SU-DHL-6 (cell line): ENCODE measurements around the gene RAB6B.

Source experiments
- H2AFZ ChIP-seq: fragments of 200-600 bp; sonication (generic); 2 replicates; pipeline ENCODE4 v1.6.1; 2014; ENCODE audit warnings: low read depth, mild to moderate bottlenecking, moderate library complexity, mixed read lengths, antibody characterized with exemption, low read length; ENCODE audit not compliant: severe bottlenecking
- H3F3A ChIP-seq: fragments of 200-600 bp; shearing (Covaris generic); 2 replicates; pipeline ENCODE4 v1.6.0; 2016; ENCODE audit warnings: antibody characterized with exemption, mild to moderate bottlenecking; ENCODE audit not compliant: insufficient read depth
- H3K27ac ChIP-seq: fragments of 200-600 bp; sonication (generic); 2 replicates; pipeline ENCODE4 v1.5.1; 2016; ENCODE audit warnings: low read depth, mild to moderate bottlenecking, low read length, moderate library complexity, mixed read lengths
- H3K27me3 ChIP-seq: fragments of 200-600 bp; sonication (generic), shearing (Covaris generic); 2 replicates; pipeline ENCODE4 v1.6.0; 2014; ENCODE audit warnings: mild to moderate bottlenecking, low read length
- H3K36me3 ChIP-seq: fragments of 200-600 bp; sonication (generic); 2 replicates; pipeline ENCODE4 v1.6.1; 2014; ENCODE audit warnings: mild to moderate bottlenecking, low read length, mixed read lengths
- H3K4me2 ChIP-seq: fragments of 300-600, 200-600 bp; shearing (Covaris generic), sonication (generic); 2 replicates; pipeline ENCODE4 v1.6.0; 2014; ENCODE audit warnings: low read length, low read depth, mild to moderate bottlenecking; ENCODE audit not compliant: poor library complexity, severe bottlenecking
- H3K4me3 ChIP-seq: fragments of 200-600 bp; sonication (generic); 2 replicates; pipeline ENCODE4 v1.5.1; 2014; ENCODE audit warnings: antibody characterized with exemption, low read length, mild to moderate bottlenecking, mixed read lengths; ENCODE audit not compliant: insufficient read depth, poor library complexity, severe bottlenecking
- H3K79me2 ChIP-seq: fragments of 200-600 bp; sonication (generic); 2 replicates; pipeline ENCODE4 v1.6.1; 2014; ENCODE audit warnings: mild to moderate bottlenecking, low read length, moderate library complexity; ENCODE audit not compliant: insufficient read depth
- H3K9ac ChIP-seq: fragments of 200-600 bp; sonication (generic); 2 replicates; pipeline ENCODE4 v1.7.0; 2014; ENCODE audit warnings: mild to moderate bottlenecking, low read length
- H3K9me2 ChIP-seq: fragments of 200-600 bp; sonication (generic); replicated peaks from 2 replicates; pipeline ENCODE4 v1.6.1; 2014; ENCODE audit warnings: low read length; ENCODE audit not compliant: insufficient read depth
- H3K9me3 ChIP-seq: fragments of 200-600 bp; sonication (generic); 2 replicates; pipeline ENCODE4 v1.6.1; 2014; ENCODE audit warnings: low read length, mixed read lengths; ENCODE audit not compliant: insufficient read depth
- H4K20me1 ChIP-seq: fragments of 200-600 bp; sonication (generic); 2 replicates; pipeline ENCODE4 v1.6.1; 2014; ENCODE audit warnings: low read depth, mild to moderate bottlenecking, antibody characterized with exemption, low read length, moderate library complexity, mixed read lengths
- EZH2phosphoT487 ChIP-seq: fragments of 200-600 bp; sonication (generic), shearing (Covaris generic); conservative IDR thresholded peaks from 2 replicates; pipeline ENCODE4 v1.6.1; 2018; ENCODE audit warnings: mild to moderate bottlenecking, antibody characterized with exemption, low read length, moderate library complexity, mixed read lengths
- TF ChIP-seq, protein P1 (sequence below): fragments of 200-600 bp; sonication (generic); IDR thresholded peaks from one replicate; pipeline ENCODE4 v1.5.1; 2017; ENCODE audit warnings: antibody characterized with exemption, mild to moderate bottlenecking, low read length, moderate library complexity; ENCODE audit not compliant: insufficient read depth, poor library complexity, severe bottlenecking

RAB6B gene

DNA sequence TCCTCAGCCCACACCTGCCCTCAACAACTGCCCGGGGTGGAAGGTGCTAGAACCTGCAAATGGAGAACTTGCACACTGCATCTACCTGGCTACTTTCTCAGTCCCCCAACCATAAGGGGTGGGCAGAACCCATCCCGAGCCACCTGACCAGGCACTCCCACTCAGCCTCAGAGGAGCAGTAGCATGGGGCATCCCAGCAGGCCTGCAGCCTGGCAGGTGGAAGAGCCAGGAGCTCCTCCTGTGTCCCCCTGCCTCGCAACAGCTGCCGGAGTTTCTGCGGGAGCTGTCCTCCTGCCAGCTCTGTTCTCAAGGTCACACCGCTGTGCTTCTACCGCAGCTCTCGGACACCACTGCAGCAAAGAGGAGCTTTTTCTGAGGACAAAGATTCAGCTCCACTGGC, 27.5 kb downstream of the RAB6B start:
- Histone ChIP-seq H3K4me2 (no peak overlapping the region), H2AFZ (no peak overlapping the region), H3K36me3 (no peaks in the 10 kb centered on the region), H4K20me1 (no peaks in the 10 kb centered on the region), H3K27me3 (no peaks in the 10 kb centered on the region), H3K9me3 (no peaks in the 10 kb centered on the region), H3K9ac (no peak overlapping the region), H3F3A (no peaks in the 10 kb centered on the region), H3K79me2 (no peaks in the 10 kb centered on the region), H3K27ac (no peak overlapping the region), H3K9me2 (no peaks in the 10 kb centered on the region), H3K4me3 (no peak overlapping the region)
- TF ChIP-seq, protein P1, sequence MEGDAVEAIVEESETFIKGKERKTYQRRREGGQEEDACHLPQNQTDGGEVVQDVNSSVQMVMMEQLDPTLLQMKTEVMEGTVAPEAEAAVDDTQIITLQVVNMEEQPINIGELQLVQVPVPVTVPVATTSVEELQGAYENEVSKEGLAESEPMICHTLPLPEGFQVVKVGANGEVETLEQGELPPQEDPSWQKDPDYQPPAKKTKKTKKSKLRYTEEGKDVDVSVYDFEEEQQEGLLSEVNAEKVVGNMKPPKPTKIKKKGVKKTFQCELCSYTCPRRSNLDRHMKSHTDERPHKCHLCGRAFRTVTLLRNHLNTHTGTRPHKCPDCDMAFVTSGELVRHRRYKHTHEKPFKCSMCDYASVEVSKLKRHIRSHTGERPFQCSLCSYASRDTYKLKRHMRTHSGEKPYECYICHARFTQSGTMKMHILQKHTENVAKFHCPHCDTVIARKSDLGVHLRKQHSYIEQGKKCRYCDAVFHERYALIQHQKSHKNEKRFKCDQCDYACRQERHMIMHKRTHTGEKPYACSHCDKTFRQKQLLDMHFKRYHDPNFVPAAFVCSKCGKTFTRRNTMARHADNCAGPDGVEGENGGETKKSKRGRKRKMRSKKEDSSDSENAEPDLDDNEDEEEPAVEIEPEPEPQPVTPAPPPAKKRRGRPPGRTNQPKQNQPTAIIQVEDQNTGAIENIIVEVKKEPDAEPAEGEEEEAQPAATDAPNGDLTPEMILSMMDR = no peak
- TF ChIP-seq EZH2phosphoT487 = no peak

DNA sequence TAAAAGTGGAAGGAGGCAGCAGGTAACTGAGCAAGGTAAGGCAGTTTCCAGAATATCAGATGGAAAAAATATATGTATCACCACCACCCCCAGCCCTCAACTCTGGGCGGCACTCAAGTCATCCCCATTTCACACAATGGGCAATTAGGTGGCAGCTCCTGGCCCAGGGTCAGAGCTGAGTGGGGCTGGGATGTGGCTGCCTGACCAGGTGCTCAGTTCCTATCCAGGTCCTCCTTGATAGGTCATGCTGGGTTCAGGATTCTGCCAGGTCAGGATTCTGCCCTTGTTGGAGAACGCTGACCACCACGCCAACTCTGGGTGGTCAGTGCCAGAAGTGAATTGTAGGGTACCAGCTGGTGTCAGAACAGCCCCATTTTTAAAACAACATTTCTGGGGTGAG, 29.5 kb downstream of the RAB6B start:
- TF ChIP-seq EZH2phosphoT487 = no peak
- TF ChIP-seq, protein P1 = no peak
- no peaks in the 10 kb centered on the region for H3K9me2 ChIP-seq
- no peak overlapping the region for H2AFZ ChIP-seq
- H3K4me2 ChIP-seq = no peak overlapping the region
- no peaks in the 10 kb centered on the region for H3K27me3 ChIP-seq
- no peaks in the 10 kb centered on the region for H3K9me3 ChIP-seq
- H3K4me3 ChIP-seq = no peak overlapping the region
- H4K20me1 ChIP-seq = no peaks in the 10 kb centered on the region
- no peak overlapping the region for H3K27ac ChIP-seq
- no peaks in the 10 kb centered on the region for H3K79me2 ChIP-seq
- H3F3A ChIP-seq = no peaks in the 10 kb centered on the region
- H3K36me3 ChIP-seq = no peaks in the 10 kb centered on the region
- no peak overlapping the region for H3K9ac ChIP-seq

DNA sequence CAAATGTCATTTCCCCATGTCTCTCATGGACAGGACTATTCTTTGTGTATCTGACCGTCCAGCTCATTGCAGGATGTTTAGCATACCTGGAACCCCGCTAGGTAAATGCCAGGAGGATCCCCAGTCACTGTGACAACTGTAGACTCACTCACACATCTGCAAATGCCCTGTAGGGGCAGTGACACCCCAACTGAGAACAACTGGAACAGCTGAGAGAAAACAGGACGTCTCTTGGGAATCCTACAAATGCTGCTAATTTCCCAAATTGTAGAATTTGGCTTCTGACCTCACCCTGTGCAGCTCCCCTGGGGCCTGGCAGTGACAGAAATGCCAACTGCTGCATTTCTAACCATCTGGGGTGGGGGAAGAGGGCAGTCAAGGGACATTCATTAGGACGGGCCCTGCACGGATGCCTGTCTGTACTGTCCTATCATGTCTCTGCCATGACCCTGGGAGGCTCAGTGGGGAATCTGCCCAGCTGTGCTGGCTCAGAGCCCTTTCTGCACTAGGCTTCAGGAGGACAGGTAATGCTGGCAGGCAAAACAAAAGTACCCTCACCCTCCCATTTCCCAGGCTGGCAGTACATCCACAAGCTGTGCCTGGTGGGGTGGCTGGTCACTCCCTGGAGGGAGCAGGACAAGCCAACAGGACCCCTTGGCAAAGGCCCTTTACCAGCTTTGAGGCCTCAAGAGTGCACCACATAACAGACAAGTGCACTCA, 30.4 kb downstream of the RAB6B start:
- no peaks in the 10 kb centered on the region for H3F3A ChIP-seq
- no peaks in the 10 kb centered on the region for H3K27me3 ChIP-seq
- no peaks in the 10 kb centered on the region for H3K79me2 ChIP-seq
- H2AFZ ChIP-seq = no peak overlapping the region
- H3K9me2 ChIP-seq = no peaks in the 10 kb centered on the region
- no peak overlapping the region for H3K27ac ChIP-seq
- H3K4me3 ChIP-seq = no peak overlapping the region
- no peaks in the 10 kb centered on the region for H4K20me1 ChIP-seq
- H3K9ac ChIP-seq = no peak overlapping the region
- H3K36me3 ChIP-seq = no peaks in the 10 kb centered on the region
- no peak overlapping the region for H3K4me2 ChIP-seq
- H3K9me3 ChIP-seq = no peaks in the 10 kb centered on the region
- TF ChIP-seq, protein P1 = no peak
- no peak for TF ChIP-seq EZH2phosphoT487
